Endothelial cell of umbilical vein (primary cell): ENCODE data around the gene VPS54. TPM values are rescaled to one million over a fixed set of nuclear protein-coding genes. Genes with fewer than 3 reads are reported as not detected.

Experiments
- BruUV-seq: library from RNA; stranded (reverse); fragments of 400-500 nt; replicated peaks from 2 replicates; lab custom pipeline; 2021; lab: Mats Ljungman, UMichigan
- CTCF ChIA-PET: fragments of 300-600, 350-600 bp; sonication (Branson Sonifier 250); formaldehyde crosslinking; loops from one replicate; lab custom pipeline; 2021; ENCODE audit warnings: antibody characterized with exemption, inconsistent platforms; lab: Charles Lee
- POLR2A ChIA-PET: fragments of 300-600, 350-600 bp; sonication (Branson Sonifier 250); formaldehyde crosslinking; loops from one replicate; lab custom pipeline; 2021; ENCODE audit warnings: antibody characterized with exemption, inconsistent platforms; lab: Charles Lee
- DNase-seq: peaks from one replicate; pipeline ENCODE4 v3.0.0-alpha.2; 2011; ENCODE audit warnings: low read depth, low spot score
- FAIRE-seq: peaks from 2 replicates; lab custom pipeline; 2011; peaks lifted over from hg19 to GRCh38; lab: Jason Lieb, UNC
- H2AFZ ChIP-seq: 2 replicates; pipeline ENCODE4 v1.6.0; 2012; ENCODE audit warnings: low read depth, low read length, control low read depth, inconsistent platforms
- H3K27ac ChIP-seq: 2 replicates; pipeline ENCODE4 v1.5.1; 2011; ENCODE audit warnings: low read depth, mild to moderate bottlenecking, control low read depth, low read length, moderate library complexity; ENCODE audit not compliant: insufficient read depth
- H3K27me3 ChIP-seq, 2 experiments: 2 replicates each; pipeline versions ENCODE4 v1.6.0 to v1.6.1; 2011; ENCODE audit warnings: low read length in 2 of 2, mixed read lengths in 1 of 2; ENCODE audit not compliant: control insufficient read depth in 2 of 2, insufficient read depth in 2 of 2
- H3K36me3 ChIP-seq, 2 experiments: 2 replicates in 1 of 2; 3 replicates in 1 of 2; pipeline ENCODE4 v1.5.1; 2011; ENCODE audit warnings: low read length in 2 of 2, mild to moderate bottlenecking in 1 of 2, moderate library complexity in 1 of 2; ENCODE audit not compliant: control insufficient read depth in 2 of 2, insufficient read depth in 2 of 2; ENCODE audit errors: extremely low read depth in 1 of 2
- H3K4me1 ChIP-seq: 3 replicates; pipeline ENCODE4 v1.5.1; 2011; ENCODE audit warnings: mild to moderate bottlenecking, low read length; ENCODE audit not compliant: control insufficient read depth, insufficient read depth; ENCODE audit errors: extremely low read depth
- H3K4me2 ChIP-seq: 2 replicates; pipeline ENCODE4 v1.6.1; 2011; ENCODE audit warnings: low read length, control low read depth, mixed read lengths; ENCODE audit not compliant: insufficient read depth
- H3K4me3 ChIP-seq, 3 experiments: fragments of 200-600 bp in 1 of 3; sonication (generic), shearing (Covaris generic) in 1 of 3; replicated peaks in 1 of 3; 2 replicates each; pipeline ENCODE4 v1.5.1; 2011 to 2016; ENCODE audit warnings: control low read depth in 3 of 3, low read length in 3 of 3, mild to moderate bottlenecking in 2 of 3, inconsistent platforms in 1 of 3, low read depth in 1 of 3, moderate library complexity in 1 of 3; ENCODE audit not compliant: insufficient read depth in 1 of 3
- H3K79me2 ChIP-seq: 2 replicates; pipeline ENCODE4 v1.6.0; 2012; ENCODE audit warnings: low read length, inconsistent platforms; ENCODE audit not compliant: control insufficient read depth, insufficient read depth
- H3K9ac ChIP-seq: replicated peaks from 2 replicates; pipeline ENCODE3; 2011; ENCODE audit warnings: low read length, control low read depth; ENCODE audit not compliant: insufficient read depth; ENCODE audit errors: extremely low read depth
- H3K9me1 ChIP-seq: replicated peaks from 3 replicates; pipeline ENCODE4 v1.6.0; 2011; ENCODE audit warnings: mild to moderate bottlenecking, low read length; ENCODE audit not compliant: control insufficient read depth, insufficient read depth; ENCODE audit errors: extremely low read depth
- H3K9me3 ChIP-seq: replicated peaks from 2 replicates; pipeline ENCODE4 v1.5.1; 2012; ENCODE audit warnings: low read length, inconsistent platforms; ENCODE audit not compliant: control insufficient read depth, insufficient read depth
- H4K20me1 ChIP-seq: replicated peaks from 2 replicates; pipeline ENCODE3; 2011; ENCODE audit warnings: mild to moderate bottlenecking, low read length; ENCODE audit not compliant: control insufficient read depth, insufficient read depth; ENCODE audit errors: extremely low read depth
- JUN ChIP-seq: IDR thresholded peaks from 2 replicates; pipeline ENCODE4 v1.6.1; 2011; ENCODE audit warnings: borderline replicate concordance, low read depth; ENCODE audit not compliant: insufficient read length, insufficient read depth
- POLR2AphosphoS5 ChIP-seq: IDR thresholded peaks from 2 replicates; pipeline ENCODE4 v1.6.1; 2012; ENCODE audit warnings: low read depth, mild to moderate bottlenecking, control low read depth, low read length, moderate library complexity; ENCODE audit not compliant: insufficient read depth
- dilution Hi-C: fragments of 300-500 bp; cut with MboI; formaldehyde crosslinking; loops from one replicate; pipeline ENCODE4 v1.15.0; 2019; ENCODE audit warnings: low sequenced_read_pairs; ENCODE audit not compliant: extremely low pct_ligation_motif_present
- intact Hi-C: fragments of 100-400 bp; cut with micrococcal nuclease; formaldehyde crosslinking; loops from one replicate; pipeline ENCODE4 v1.10.0; 2022
- polyA plus RNA-seq, 4 experiments: library from polyadenylated mRNA; depleted of rRNA in 3 of 4; stranded (reverse) in 3 of 4; unstranded in 1 of 4; fragments of >200 nt; gene quantifications; 2 replicates each; pipeline versions ENCODE4 v1.2.1 to v1.2.3, GENCODE V29; 2011 to 2012; ENCODE audit warnings: missing spikeins in 1 of 4
- total RNA-seq: library from RNA; stranded (reverse); gene quantifications from 2 replicates; pipeline ENCODE4 v1.2.3, GENCODE V29; 2021
- TF ChIP-seq, protein P1 (sequence below), 2 donors: IDR thresholded peaks; 1 replicate in 1 of 2; 2 replicates in 1 of 2; pipeline ENCODE4 v1.5.1; 2011; ENCODE audit warnings: low read length in 2 of 2, mild to moderate bottlenecking in 2 of 2, moderate library complexity in 2 of 2, control low read depth in 1 of 2, inconsistent platforms in 1 of 2, low read depth in 1 of 2; ENCODE audit not compliant: insufficient read depth in 1 of 2; ENCODE audit errors: extremely low read depth in 1 of 2

Gene VPS54
- total and polyA plus RNA-seq, 2 donors (not counting 3 experiments of a cell fraction or from before 2014, with no cell fraction given): 6.3 to 17.7 TPM

- intact Hi-C loops: loop anchor here (2.0 to 10.0 kb wide), 2 partner anchors 46 to 324 kb away; no protein-coding TSS in a partner anchor
- BruUV-seq: no TSS peak
- peak overlapping the region; percentile 63 for H3K27ac ChIP-seq
- dilution Hi-C loops: no loop called here
- ChIA-PET POLR2A (interaction anchor here (0.6 kb wide), 2 partner anchors 10 to 125 kb away, joined by 3 to 5 read pairs; no protein-coding TSS in a partner anchor), CTCF (interaction anchor here (0.7 to 1.0 kb wide), 3 partner anchors 10 to 129 kb away, joined by 3 to 4 read pairs (median 3); no protein-coding TSS in a partner anchor)
- no peak for DNase-seq
- H3K4me3 ChIP-seq: peak overlapping the region; percentile 67 to 92 (median 90)
- no peaks in the 10 kb centered on the region for H3K9me1 ChIP-seq
- H3K9me3 ChIP-seq: no peaks in the 10 kb centered on the region
- no peaks in the 10 kb centered on the region for H3K27me3 ChIP-seq
- peak overlapping the region; percentile 93 for H3K9ac ChIP-seq
- peaks cover 22% of the 10 kb centered on the region for H3K4me1 ChIP-seq
- no peaks in the 10 kb centered on the region for H3K36me3 ChIP-seq
- FAIRE-seq: no peak
- H4K20me1 ChIP-seq: no peaks in the 10 kb centered on the region
- peaks cover 47% of the 10 kb centered on the region for H3K79me2 ChIP-seq
- peak overlapping the region; percentile 79 for H3K4me2 ChIP-seq
- H2AFZ ChIP-seq: peak overlapping the region; percentile 84
- TF ChIP-seq JUN (no peak), POLR2AphosphoS5 (peak; percentile 42)
- TF ChIP-seq, protein P1, sequence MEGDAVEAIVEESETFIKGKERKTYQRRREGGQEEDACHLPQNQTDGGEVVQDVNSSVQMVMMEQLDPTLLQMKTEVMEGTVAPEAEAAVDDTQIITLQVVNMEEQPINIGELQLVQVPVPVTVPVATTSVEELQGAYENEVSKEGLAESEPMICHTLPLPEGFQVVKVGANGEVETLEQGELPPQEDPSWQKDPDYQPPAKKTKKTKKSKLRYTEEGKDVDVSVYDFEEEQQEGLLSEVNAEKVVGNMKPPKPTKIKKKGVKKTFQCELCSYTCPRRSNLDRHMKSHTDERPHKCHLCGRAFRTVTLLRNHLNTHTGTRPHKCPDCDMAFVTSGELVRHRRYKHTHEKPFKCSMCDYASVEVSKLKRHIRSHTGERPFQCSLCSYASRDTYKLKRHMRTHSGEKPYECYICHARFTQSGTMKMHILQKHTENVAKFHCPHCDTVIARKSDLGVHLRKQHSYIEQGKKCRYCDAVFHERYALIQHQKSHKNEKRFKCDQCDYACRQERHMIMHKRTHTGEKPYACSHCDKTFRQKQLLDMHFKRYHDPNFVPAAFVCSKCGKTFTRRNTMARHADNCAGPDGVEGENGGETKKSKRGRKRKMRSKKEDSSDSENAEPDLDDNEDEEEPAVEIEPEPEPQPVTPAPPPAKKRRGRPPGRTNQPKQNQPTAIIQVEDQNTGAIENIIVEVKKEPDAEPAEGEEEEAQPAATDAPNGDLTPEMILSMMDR (IDR thresholded peaks at IDR 0.05; ENCODE audit: extremely low read depth in 1 of 2, insufficient read depth in 1 of 2, low read depth in 1 of 2, low read length in 2 of 2): no peak
These were observed 536 bp downstream of the VPS54 start for GRCh38 chr2:64018701-64019082.
